ENCODE data around the gene OVOL1. TPM values are rescaled to one million over a fixed set of nuclear protein-coding genes. Genes with fewer than 3 reads are reported as not detected.

The OVOL1 gene
- total and polyA plus RNA-seq, 2 donors from 2014 or later, result 6.6 to 6.7 TPM

DNA sequence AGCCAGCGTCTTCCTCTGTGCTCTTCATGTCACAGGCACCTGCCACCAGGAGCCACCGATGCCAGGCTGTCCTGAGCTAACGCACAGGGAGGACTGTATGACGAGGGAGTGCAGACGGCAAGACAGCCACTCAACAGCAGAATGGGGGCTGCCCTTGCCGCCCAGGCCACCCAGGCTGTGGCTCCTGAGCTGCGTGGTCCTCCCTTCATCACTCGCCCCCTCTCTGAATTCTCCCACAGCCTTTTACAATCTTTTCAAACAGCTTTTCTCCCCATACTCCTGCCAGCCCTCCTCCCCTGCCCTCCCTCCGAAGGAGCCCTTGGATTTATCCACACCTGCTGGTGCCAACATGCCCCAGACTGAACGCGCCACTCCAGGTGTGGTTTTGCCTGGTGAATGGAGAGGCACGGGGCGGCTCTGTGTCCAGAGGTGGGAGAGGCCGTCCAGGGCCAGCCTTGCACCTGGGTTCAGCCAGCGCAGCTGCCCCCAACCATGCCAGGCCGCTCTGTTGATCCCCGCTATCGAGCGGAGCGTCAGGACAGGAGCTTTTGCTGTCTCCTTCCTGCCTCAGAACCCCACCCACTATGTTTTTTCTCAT, 22.0 kb downstream of the OVOL1 start:
- DNase-seq, result peak in 1 of 5 donors; percentile 57

DNA sequence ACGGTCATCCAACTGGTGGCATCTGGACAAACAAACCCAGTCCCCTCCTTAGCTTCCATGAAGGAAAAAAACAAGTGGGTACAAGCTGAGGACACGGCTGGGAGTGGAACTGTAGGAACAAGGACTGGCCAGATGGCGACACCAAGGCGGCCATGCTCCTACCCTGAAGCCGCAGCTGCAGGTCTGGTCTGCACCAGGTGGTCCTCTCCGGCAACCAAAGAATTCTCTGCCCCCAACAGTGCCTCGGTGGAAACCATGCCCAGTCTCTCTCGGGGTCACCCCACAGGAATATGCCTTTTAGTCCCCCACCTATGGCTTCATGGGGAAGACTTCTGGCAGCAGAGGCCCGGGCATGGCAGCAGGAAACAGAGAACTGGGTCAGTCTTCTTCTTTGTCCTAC, 22.6 kb downstream of the OVOL1 start:
- Histone ChIP-seq H3K4me3 (ENCODE audit: low read length in 3 of 3) (no peak overlapping the region), H3K36me3 (ENCODE audit: control insufficient read depth in 2 of 3, insufficient read depth in 3 of 3, low read length in 3 of 3) (no peaks in the 10 kb centered on the region), H3K9me3 (ENCODE audit: control insufficient read depth in 2 of 3, insufficient read depth in 1 of 3, low read length in 3 of 3) (no peaks in the 10 kb centered on the region), H3K4me1 (ENCODE audit: control insufficient read depth in 2 of 3, insufficient read depth in 2 of 3, low read depth in 1 of 3, low read length in 3 of 3) (no peaks in the 10 kb centered on the region), H3K27ac (ENCODE audit: low read depth in 2 of 2, low read length in 2 of 2) (no peak overlapping the region), H3K9ac (ENCODE audit: low read length in 3 of 3) (no peak overlapping the region), H3K27me3 (ENCODE audit: control insufficient read depth, insufficient read depth, low read length) (no peaks in the 10 kb centered on the region)
- DNase-seq, result peak in 1 of 5 donors; percentile 49
- no peak for FAIRE-seq
- TF ChIP-seq, protein P1, sequence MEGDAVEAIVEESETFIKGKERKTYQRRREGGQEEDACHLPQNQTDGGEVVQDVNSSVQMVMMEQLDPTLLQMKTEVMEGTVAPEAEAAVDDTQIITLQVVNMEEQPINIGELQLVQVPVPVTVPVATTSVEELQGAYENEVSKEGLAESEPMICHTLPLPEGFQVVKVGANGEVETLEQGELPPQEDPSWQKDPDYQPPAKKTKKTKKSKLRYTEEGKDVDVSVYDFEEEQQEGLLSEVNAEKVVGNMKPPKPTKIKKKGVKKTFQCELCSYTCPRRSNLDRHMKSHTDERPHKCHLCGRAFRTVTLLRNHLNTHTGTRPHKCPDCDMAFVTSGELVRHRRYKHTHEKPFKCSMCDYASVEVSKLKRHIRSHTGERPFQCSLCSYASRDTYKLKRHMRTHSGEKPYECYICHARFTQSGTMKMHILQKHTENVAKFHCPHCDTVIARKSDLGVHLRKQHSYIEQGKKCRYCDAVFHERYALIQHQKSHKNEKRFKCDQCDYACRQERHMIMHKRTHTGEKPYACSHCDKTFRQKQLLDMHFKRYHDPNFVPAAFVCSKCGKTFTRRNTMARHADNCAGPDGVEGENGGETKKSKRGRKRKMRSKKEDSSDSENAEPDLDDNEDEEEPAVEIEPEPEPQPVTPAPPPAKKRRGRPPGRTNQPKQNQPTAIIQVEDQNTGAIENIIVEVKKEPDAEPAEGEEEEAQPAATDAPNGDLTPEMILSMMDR (IDR thresholded peaks at IDR 0.05; ENCODE audit: borderline replicate concordance, extremely low read depth, insufficient read depth), result no peak
- intact Hi-C loops (cut with DNase I), result no loop called here

More for the DNA sequence above, 22.0 kb downstream of the OVOL1 start:
- Histone ChIP-seq H3K4me1 (ENCODE audit: control insufficient read depth in 2 of 3, insufficient read depth in 2 of 3, low read depth in 1 of 3, low read length in 3 of 3) (no peaks in the 10 kb centered on the region), H3K9me3 (ENCODE audit: control insufficient read depth in 2 of 3, insufficient read depth in 1 of 3, low read length in 3 of 3) (no peaks in the 10 kb centered on the region), H3K36me3 (ENCODE audit: control insufficient read depth in 2 of 3, insufficient read depth in 3 of 3, low read length in 3 of 3) (no peaks in the 10 kb centered on the region), H3K4me3 (ENCODE audit: low read length in 3 of 3) (no peak overlapping the region), H3K27ac (ENCODE audit: low read depth in 2 of 2, low read length in 2 of 2) (no peak overlapping the region), H3K27me3 (ENCODE audit: control insufficient read depth, insufficient read depth, low read length) (no peaks in the 10 kb centered on the region), H3K9ac (ENCODE audit: low read length in 3 of 3) (no peak overlapping the region)
- TF ChIP-seq, protein P1 (IDR thresholded peaks at IDR 0.05; ENCODE audit: borderline replicate concordance, extremely low read depth, insufficient read depth), result no peak
- no peak for FAIRE-seq
- intact Hi-C loops (cut with DNase I), result no loop called here

DNA sequence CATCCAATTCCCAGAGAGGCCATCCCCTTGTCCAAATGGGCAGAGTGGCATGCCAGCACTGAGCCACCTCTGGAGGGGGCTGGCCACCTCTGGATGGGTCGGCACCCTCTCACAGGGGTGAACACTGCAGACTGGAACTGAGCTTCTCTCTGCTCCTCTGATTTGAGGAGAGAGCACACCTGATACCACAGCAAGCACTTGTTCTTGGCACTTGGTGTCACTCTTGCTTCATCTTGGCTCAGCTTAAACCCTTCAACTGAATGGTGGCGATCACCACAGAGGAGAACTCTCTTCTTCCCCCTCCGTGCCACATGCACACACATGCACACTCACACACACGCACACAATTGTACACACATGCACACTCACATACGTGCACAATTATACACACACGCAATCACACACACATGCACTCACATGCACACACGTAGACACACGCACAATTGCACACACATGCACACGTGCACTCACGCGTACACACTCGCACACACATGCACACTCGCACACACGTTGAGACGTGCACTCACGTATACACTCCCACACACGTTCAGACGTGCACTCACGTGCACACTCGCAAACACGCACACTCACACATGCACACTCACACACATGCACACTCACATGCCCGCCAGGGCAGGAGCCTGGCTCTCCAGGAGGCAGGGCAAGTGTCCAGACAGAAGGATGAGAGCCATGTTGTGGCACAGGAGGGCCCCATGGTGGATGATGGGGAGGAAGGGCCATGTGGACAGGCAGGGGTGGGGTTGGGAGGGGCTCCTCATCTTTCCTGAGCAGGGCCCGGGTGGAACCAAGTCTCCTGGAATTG, 23.4 kb downstream of the OVOL1 start:
- no peak overlapping the region for H3K4me3 ChIP-seq (ENCODE audit: low read length in 3 of 3)
- H3K9ac ChIP-seq (ENCODE audit: low read length in 3 of 3), result no peak overlapping the region
- H3K4me1 ChIP-seq (ENCODE audit: control insufficient read depth in 2 of 3, insufficient read depth in 2 of 3, low read depth in 1 of 3, low read length in 3 of 3), result no peaks in the 10 kb centered on the region
- peaks cover 0 to under 1% (median 0%) of the 10 kb centered on the region in 3 donors for H3K36me3 ChIP-seq (ENCODE audit: control insufficient read depth in 2 of 3, insufficient read depth in 3 of 3, low read length in 3 of 3)
- H3K27ac ChIP-seq (ENCODE audit: low read depth in 2 of 2, low read length in 2 of 2), result no peak overlapping the region
- peak in 1 of 5 donors; percentile 52 for DNase-seq
- H3K9me3 ChIP-seq (ENCODE audit: control insufficient read depth in 2 of 3, insufficient read depth in 1 of 3, low read length in 3 of 3), result no peaks in the 10 kb centered on the region
- intact Hi-C loops (cut with DNase I), result loop anchor here (10.0 kb wide), 1 partner anchor 95 kb away; the partner anchor contains the start of gene KAT5
- no peaks in the 10 kb centered on the region for H3K27me3 ChIP-seq (ENCODE audit: control insufficient read depth, insufficient read depth, low read length)
- TF ChIP-seq, protein P1 (IDR thresholded peaks at IDR 0.05; ENCODE audit: borderline replicate concordance, extremely low read depth, insufficient read depth), result no peak
- no peak for FAIRE-seq

Data from kidney (tissue), 14 donors.